NCI-H187 (cell line): ENCODE measurements around the gene KLHL40.
"Not testable (repeated sequence)": the region's sequence is repeated elsewhere in the genome, so short reads cannot be mapped to it uniquely, and the experiment has no call there.

Source experiments
- DNase-seq, 2 experiments: peaks; one replicate each; lab custom pipeline; 2025; lab: John Stamatoyannopoulos, UW

KLHL40 gene

DNA sequence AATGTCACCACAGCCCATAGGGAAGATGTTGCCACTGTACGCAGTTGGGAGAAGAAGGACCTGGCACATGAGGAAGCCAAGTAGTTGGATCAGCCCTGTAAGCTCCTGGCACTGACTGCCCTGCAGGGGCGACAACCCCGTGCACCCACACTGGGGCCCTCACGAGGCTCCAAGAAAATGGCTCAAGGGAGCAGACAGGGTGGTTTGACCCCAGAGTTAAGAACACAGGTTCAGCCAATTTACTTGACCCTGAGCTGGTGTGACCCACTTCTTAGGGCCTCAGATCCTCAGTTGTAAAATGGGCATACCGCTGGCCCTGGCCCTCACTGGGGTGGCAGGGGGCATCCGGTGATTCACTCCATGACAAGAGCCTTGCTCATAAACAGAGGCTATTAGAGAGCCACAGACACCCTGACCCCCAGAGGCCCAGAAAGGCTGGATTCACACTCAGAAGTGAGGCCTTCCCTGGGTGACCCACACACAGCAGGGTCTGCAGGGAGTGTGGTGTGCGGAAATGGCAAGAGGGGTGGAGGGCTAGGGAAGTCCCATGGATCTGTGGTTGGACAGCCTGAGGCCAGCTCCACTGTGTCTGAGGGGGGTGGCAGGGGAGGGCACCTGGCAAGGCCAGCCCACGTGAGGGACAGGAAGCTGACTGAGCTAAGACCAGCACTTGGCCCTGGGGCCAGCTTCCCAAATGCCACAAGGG lies 19.0 kb downstream of the KLHL40 start:
- DNase-seq: no peak

DNA sequence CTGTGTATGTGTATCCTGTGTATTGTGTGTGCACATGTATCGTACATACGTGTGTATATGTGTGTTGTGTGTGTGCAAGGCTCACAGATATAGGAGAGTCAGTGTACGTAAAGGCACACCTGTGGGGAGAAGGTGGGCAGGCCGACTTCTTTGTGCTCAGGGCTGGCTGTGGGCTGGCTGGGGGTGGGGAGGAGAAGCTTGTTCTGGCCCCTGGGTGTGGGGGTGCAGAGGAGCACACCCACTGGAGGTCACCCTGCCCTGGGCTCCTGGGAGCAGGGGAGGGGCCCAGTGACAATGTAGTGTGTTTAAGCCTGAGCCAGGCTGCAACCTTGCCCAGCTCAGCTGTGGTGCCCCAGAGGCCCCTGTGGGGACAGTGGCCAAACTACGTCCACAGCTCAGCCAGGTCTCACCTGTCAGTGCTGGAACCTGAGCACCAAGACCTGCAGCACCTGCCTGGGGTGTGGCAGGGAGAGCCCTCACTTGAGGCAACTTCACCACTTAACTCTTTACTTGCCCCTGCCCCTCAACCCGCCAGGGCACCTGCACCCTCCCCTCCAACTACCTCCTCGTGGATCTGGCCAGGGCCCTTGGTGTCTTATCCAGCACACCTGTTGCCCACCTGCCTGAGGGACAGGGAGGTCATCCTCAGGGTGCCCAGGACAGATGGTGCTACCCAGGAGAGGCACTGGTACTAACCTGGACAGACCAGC lies 19.9 kb downstream of the KLHL40 start:
- no peak for DNase-seq

DNA sequence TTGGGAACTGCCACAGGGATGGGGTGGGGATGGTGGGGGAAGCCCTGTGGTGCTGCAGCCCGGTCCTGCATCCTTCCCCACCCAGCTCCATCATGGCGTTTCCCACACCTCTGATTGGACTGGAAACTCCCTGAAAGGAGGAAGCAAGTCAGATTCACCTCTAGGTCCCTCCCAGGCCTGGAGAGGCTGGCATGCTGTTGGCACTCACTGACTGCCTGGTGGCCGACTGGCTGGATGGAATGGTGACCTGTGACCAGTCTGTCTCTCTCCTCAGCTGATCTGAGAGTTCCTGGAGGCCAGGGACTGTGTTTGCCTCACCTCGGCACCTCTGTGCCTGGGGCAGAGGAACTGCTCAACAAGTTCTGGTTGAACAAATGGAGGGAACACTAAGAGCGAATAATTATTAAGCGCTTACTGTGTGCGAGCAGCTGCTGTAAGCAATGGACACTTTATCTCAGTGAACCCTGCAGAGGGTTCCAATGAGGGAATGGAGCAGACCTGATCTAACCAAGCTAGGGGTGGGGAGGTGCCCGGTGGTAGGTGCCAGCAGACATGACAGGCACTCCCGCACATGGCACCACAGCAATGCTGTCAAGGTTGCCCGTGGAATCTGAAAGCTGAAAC lies 20.7 kb downstream of the KLHL40 start:
- DNase-seq: no peak

DNA sequence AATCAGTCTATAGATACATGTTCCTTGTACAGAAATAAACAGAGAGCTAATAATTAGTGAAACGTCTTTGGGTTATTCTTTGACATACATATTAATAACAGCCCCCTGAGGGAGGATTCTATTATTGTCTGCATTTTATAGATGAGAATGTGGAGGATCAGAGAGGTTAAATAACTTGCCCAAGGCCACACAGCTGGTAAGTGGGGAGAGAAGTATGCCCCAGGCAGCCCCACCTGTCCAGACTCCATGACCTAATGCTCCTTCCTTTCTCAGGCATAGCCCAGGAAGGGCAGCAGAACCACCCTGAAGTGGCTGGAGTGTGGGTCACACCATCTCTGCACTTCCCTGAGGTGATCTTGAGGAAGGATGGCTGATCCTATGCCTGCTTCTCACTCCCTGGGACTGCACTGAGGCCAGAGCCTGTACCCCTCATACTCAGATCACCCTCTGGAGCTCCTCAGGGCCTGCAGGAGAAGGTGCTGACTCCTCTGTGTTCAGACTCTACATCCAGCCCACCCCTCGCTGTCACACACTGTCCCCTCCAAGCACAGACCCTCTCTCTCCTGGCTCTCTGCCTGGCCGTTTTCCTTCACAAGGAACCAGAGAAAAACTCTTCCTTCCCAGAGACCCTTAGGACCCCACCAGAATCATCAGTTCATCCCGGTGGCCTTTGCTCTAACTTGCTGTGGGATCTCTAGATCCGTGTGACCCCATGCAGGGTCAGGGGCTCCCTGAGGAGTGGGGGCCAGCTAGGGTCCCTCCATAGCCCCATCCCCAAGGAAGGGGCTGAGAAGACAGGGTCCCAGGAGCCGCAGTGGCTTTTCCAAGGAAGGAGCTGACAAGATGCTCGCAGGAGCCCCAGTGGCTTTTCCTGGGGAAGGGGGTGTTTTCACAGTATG lies 21.6 kb downstream of the KLHL40 start:
- no peak for DNase-seq

DNA sequence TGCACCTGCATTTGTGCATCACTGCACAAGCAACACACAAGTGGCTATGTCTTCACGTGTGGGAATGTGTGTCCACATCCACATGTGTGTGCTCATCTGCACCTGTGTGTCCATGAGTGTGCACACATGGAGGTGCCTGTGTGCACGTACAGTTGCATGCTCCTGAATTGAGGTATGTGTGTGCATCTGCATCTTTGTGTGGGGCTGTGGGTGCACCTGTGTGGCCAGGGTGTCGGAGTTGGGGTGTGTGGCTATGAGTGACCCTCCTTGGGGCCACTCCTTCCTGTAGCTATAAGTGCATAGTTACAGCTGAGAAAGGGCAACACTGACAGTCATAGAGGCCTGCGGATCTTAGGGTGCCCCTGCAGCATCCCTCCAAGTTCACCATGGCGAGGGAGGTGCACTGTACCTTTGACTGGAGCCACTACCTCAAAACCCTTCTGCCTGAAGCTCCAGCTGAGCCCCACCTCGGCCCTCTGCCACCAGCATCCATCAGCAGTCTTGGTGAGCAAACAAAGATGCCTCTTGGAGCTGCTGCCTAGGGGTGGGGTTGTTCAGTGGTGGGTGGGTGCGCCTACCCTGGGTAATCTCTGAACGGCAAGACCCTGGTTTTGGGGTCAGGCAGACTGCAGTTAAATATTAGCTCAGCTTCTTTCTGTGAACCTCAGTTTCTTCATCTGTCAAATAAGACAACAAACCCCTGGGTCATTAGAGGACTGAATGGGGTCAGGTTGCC lies 22.5 kb downstream of the KLHL40 start:
- DNase-seq: no peak

DNA sequence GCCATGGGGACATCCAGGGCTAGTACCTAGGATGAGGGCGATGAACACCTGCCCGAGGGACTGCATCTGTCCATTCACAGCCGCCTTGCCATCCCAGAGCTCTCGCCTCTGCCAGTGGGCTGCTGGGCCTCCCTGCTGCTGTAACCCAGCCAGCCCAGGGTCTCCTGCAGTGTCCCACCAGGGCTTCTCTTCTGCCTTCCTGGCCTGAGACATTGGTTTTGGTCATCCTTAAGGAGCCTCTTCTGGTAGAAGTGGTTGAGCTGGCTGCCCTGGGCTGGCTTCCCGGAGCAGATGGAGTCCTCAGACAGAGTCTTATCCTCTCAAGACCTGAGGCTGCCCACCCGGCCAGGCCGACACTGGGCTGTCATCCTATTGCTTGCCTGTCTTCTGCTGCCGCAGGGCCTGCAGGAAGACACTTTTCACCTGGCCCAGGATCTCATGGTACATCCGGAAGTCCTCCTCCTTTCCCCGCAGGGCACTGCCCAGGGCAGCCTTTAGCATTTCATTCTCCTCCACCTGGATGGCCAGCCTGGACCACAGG lies 23.3 kb downstream of the KLHL40 start:
- DNase-seq: no peak

DNA sequence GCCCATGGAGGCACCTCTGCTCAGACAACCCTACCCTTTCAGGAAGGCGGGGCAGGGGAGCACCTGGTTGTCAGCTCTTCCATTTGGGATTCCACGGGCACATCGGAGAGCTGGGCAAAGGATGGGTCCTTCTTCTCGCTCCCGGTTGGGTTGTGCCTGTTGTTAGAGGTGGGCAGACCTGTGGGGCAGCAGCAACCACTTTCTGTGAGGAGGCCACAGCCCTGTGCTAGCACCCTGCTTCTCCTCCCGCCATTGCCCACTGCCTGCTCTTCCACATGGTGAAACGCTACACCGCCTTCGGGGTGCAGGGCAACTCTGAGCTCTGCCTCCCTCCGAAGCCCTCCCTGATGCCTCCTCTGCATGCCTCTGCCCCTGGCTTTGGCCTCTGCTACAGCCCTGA lies 24.3 kb downstream of the KLHL40 start:
- DNase-seq: no peak

DNA sequence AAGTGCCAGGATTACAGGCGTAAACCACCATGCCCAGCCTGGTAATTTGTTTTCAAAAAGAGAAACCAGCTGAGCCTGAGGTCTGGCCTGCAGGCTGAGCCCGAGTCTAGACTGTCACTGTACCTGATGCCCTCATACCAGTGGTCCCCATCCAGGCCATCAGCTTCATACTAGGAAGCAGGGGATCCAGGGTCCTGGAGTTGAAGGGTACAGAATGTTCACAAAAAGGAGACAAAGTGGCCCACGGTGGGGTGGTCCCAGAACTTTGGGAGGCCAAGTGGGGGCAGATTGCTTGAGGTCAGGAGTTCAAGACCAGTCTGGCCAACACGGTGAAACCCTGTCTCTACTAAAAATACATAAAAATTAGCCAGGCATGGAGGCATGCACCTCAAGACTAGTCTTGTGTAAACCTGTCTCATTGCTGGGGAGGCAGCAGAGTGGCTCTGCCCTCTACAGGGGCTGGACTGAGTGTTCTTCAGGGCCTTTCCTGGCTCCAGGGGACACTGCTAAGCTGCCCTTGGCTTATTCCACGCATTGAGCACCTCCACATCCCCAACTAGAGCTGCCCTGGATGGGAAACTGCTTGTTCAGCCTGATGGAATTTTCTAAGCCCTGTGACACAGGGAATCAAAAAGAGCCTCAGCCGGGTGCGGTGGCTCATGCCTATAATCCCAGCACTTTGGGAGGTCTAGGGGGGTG lies 25.1 kb downstream of the KLHL40 start:
- DNase-seq: no peak

DNA sequence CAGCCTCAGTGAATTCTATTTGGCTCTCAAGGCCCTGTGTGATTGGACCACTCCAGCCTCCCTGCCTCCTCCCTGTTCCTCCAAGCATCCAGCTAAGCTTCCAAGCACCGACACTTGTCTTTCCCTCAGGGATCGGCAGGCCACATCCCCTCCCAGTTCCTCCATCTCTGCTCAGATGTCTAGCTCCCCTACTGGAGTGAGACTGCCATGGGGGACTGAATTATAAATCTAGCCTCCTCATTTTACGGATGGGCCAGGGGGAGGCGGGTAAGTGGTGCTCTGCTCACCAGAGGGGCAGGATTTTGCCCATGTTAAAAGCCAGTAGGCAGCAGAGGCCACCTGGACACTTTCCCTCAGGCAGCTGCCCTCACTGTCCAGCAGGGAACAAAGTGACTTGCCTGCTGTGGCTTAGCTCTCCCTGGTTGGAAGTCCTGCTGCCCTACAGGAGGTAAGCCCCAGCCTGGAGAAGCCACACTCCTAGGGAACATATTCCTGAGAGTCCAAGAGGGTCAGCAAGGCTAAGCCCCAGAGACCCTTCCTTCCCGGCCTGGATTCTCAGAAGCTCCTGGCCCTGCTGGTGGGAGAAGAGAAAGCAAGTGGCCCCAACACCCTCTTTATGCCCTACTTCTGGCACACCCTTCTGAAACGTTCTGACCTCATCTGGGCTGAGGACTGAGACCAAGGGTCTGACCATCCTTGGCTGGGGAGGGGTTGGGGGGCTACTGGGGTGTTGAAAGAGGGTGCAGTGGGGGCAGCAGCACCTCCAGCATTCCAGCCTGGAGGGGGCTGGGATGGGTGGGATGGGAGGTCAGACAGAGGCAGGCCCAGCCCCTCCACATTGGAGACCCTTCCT lies 26.4 kb downstream of the KLHL40 start:
- DNase-seq: no peak

DNA sequence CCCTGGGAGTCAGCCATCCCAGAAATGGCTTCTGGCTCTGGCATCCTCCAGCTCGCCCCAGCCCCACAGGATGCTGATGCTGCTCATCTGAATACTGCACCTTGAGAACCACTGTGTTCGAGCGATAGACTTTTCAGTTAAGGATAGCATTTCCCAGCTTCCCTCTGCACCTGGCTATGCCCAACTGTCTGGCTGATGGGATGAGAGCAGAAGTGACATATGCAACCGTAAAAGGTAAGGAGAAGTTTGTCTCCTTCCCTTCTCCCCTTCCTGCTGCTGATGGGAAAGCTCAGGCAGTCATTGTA lies 27.0 kb downstream of the KLHL40 start:
- no peak for DNase-seq

DNA sequence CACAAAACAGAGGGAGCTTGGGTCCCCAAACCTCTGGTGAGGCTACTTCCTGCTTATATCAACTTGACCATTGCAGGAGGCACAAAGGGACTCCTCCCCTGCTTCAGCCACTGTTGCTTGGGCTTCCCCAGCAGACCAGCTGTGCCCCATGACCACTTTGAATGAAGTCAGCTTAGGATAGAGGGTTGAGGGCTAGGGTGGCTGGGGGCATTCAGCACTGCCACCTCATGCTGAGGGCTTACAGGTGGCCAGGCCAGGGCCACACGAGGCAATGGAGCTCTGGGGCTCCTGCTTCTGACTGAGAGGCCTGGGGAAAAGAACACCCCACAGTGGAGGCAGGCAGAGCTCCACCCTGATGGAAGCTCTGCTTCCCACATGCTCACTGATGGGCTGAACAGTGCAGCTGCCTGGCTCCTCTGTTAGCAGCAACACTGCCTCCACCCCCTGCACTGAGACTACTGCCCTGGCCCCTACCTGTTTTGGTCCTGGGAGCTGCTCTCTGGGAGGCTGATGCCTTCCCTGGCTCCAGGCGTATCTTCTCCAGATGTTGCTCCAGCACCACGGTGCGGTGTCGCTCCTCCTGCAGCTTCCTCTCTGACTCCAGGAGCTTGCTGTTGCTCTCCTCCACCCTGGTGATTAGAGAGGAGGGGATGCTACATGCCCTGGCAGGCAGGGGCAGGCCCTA lies 27.5 kb downstream of the KLHL40 start:
- no peak for DNase-seq

DNA sequence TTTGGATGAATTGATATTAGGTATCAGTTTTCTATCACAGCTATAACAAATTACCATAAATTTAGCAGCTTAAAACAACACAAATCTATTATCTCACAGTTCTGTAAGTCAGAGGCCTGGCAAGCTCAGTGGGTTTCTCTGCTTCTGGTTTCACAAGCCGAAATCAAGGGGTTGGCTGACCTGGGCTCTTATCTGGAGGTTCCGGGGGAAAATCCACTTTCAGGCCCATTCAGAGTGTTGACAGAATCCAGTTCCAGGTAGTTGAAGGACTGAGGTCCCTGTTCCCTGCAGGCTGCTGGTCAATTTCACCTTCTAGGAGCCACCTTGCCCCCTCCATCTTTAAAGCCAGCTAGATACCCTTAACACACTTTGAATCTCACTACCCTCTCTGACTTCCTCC lies 28.4 kb downstream of the KLHL40 start:
- no peak for DNase-seq

DNA sequence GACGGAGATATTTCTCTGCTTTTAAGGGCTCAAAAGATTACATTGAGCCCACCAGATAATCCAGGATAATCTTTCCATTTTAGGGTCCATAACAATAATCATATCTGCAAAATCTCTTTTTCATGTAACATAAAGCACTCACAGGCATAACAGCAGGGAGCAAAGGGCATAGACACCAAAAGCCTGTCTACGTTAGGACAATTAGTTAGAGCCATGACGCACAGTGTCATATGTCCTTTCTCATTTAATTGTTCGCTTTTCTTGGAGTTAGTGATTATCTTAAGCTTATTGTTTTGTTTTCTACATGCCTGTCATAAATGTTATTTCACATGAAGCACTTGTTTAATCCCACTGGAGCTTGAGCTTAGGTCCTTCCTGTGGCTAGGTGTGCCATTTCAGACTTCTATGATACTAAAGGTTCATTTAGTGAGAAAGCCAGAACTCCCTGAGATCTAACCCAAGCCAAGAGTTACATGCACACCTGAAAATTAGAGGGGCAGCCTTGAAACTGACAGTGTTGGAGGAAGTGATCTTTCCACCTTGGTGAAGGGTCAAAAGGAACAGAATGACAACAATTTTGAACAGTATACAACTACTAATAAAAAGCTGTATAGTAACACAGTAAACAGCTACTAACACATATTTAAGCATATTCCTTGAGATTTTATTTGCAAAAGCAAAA lies 29.0 kb downstream of the KLHL40 start:
- DNase-seq: no peak

DNA sequence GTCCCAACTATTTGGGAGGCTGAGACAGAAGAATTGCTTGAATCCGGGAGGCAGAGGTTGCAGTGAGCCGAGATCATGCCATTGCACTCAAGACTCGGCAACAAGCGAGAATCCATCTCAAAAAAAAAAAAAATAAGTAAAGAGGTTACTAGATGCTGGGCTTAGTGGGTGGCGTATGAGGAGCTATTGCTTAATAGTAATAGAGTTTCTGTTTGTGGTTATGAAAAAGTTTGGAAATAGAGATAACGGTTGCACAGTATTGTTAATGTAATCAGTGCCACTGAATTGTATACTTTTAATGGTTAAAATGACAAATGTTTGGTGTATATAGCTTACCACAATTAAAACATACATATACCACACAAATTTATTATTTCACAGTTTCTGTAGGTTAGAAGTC lies 32.0 kb downstream of the KLHL40 start:
- DNase-seq: no peak

DNA sequence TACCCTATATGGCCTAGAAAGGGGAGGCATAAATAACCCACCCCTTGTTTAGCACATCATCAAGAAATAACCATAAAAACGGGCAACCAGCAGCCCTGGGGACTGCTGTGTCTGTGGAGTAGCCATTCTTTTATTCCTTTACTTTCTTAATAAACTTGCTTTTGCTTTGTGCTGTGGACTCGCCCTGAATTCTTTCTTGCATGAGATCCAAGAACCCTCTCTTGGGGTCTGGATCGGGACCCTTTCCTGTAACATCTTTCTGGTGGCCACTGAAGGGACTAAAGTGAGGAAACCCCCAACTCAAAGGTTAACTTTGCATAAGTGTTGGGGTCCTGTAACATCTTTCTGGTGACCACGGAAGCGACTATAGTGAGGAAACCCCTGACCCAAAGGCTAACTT lies 33.0 kb downstream of the KLHL40 start:
- DNase-seq: no peak

DNA sequence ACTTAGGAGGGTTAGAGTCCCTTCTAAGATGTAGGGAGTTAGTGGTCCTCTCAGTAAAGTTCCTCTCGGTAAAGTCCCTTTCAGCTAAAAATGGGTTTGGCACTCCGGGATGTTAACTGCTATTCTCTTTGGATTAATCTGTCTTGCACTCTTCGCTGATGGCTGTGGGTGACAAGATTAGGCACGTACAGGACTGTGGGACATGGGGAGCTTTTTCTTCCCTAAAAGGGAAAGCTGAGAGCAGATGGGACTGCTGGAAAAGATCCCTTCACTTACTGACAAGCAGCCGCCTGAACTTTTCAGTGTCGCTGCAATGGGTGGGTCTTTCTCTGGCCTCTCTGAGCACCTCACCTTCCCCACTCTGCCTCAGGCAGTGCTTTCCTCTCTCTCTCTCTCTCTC lies 33.7 kb downstream of the KLHL40 start:
- no peak for DNase-seq

DNA sequence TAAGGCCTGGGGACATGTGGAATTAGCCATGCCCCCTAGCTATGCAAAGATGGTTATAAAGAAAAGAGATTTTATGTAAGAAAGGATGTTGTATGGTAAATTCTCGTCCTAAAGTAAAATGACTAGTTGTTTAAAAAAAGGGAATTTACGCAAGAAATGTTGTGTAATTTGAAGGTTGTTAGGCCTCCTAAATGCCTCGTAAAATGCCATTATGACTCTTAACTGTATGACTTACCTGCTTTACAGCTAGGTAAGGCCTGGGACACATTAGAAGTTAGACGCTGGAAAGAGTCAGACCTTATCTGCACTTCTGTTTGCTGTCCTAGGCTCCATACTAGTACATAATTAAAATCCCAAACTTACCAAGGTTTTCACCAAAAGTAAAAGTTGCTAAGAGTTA lies 34.8 kb downstream of the KLHL40 start:
- DNase-seq: no peak

DNA sequence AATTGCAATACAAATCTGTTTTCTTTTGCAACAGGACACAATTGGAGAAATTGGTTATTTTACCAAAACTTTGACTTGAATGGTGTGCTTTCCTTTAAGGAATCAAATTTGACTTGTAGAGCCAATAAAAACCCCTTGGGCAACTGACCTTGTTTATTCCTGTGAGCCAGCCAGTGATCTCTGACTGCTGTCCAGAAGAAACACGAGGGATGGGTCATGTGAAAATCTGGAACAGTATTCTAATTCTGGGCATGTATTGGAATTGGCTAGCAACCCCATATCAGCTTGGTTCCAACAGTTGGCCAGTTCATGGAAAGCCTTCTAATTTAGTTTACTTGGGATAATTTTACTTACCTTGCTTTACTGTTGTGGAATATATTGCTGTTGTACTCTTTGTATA lies 36.4 kb downstream of the KLHL40 start:
- DNase-seq: no peak

DNA sequence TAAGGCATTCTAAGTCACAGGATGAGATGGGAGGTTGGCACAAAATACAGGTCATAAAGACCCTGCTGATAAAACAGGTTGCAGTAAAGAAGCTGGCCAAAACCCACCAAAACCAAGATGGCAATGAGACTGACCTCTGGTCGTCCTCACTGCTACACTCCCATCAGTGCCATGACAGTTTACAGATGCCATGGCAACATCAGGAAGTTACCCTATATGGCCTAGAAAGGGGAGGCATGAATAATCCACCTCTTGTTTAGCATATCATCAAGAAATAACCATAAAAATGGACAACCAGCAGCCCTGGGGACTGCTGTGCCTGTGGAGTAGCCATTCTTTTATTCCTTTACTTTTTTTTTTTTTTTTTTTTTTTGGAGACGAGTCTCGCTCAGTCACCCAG lies 37.1 kb downstream of the KLHL40 start:
- DNase-seq: not testable (repeated sequence)
